ENCODE data around the gene MYL11. TPM values are rescaled to one million over a fixed set of nuclear protein-coding genes. Genes with fewer than 3 reads are reported as not detected.
"Not testable (repeated sequence)": the region's sequence is repeated elsewhere in the genome, so short reads cannot be mapped to it uniquely, and the experiment has no call there.

Gene MYL11
- total and polyA plus RNA-seq, 12 donors, result 0.41 to 3.7 TPM; not detected in 10

DNA sequence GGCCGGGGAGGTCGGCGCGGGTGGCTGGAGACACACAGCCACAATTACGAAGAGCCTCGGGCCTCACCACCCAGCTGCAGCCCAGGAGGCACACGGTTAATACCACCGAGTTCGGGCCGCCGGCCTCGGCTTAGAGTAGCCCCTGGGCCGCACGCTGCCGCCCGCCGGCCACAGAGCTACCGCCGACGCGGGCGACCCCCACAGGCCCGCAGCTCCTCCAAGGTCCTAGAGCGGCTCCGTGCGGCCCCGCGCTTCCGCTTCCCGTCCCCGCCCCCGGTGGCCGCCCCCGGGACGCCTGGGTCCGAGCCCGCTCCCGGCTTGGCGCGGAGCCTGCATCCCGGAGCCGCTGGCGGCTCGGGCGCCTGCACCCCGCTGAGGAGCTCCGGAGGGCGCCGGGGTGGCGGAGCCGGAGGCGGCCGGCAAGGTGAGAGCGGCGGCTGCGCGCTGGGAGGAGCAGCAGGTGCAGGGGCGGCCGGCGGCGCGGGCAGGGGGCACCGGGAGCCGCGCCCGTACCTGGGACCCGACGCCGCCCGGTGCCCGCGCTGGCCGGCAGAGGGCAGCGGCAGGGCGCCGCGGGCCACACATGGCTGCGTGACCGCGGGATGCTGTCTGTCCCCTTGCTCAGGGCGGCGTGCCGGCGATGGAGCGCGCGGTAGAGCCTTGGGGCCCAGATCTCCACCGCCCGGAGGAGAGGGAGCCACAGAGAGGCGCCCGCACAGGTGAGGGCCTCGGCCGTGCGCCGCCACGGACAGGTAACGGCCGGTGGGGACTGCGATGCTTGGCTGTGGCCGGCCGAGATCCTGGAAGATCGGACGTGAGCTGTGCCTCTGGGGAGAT, 20.8 kb downstream of the MYL11 start, which contains the start of gene ZNF48:
TSS of gene ZNF48 (plus strand) at position 266 of the 837 bp plus-strand sequence. CDS start at position 641, 375 bp downstream.
- Histone ChIP-seq H3K27ac (peak within 1 kb of the TSS; percentile 60 to 93 (median 87)), H3K9me3 (no peaks in the 10 kb centered on the region), H3K36me3 (peaks cover 0 to 19% (median 7%) of the 10 kb centered on the region in 9 donors), H3K27me3 (no peaks in the 10 kb centered on the region), H3K4me3 (peak within 1 kb of the TSS; percentile 66 to 98 (median 84)), H3K4me1 (peaks cover 4 to 34% (median 27%) of the 10 kb centered on the region in 9 donors)
- 0% methylated on average over 76 to 102 of the region's 103 CpGs for WGBS, 2 donors
- DNase-seq (peak; percentile 88), ATAC-seq (peak; percentile 96 to 99 (median 98))
- intact Hi-C loops (cut with DNase I), result loop anchor here in 1 of 10 donors (5.0 kb wide), 1 partner anchor 38 kb away; the partner anchor contains the start of gene CD2BP2
- TF ChIP-seq CTCF (IDR thresholded peaks at IDR 0.05), result peak in 7 of 9 donors; percentile 18 to 51 (median 33)

GRCh38 chr16:30395992-30396585, 21.5 kb downstream of the MYL11 start:
- H3K4me1 ChIP-seq, result peaks cover 4 to 39% (median 32%) of the 10 kb centered on the region in 9 donors
- no peaks in the 10 kb centered on the region for H3K27me3 ChIP-seq
- peak overlapping the region; percentile 60 to 93 (median 87) for H3K27ac ChIP-seq
- H3K9me3 ChIP-seq, result no peaks in the 10 kb centered on the region
- H3K36me3 ChIP-seq, result peaks cover 0 to 19% (median 7%) of the 10 kb centered on the region in 9 donors
- intact Hi-C loops (cut with DNase I), result loop anchor here in 1 of 10 donors (5.0 kb wide), 1 partner anchor 39 kb away; the partner anchor contains the start of gene CD2BP2
- TF ChIP-seq CTCF (IDR thresholded peaks at IDR 0.05), result no peak
- H3K4me3 ChIP-seq, result peak overlapping the region; percentile 66 to 98 (median 84)
- WGBS, 2 donors, result 7 to 9% methylated on average over 13 of the region's 13 CpGs
- ATAC-seq, result no peak
- DNase-seq, result no peak

DNA sequence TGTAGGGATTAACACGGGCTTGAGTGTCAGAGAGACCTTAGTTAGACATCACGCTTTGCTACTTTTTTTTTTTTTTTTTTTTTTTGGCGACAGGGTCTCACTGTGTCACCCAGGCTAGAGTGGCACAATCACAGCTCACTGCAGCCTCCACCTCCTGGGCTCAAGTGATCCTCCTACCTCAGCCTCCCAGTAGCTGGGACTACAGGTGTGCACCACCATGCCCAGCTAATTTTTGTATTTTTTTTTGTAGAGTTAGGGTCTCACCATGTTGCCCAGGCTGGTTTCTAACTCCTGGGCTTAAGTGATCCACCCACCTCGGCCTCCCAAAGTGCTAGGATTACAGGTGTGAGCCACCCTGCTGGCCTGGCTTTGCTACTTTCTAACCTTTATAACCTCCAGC, 22.0 kb downstream of the MYL11 start:
- not testable (repeated sequence) for H3K27ac ChIP-seq, H3K27me3 ChIP-seq, H3K9me3 ChIP-seq, DNase-seq, ATAC-seq
- Histone ChIP-seq H3K4me1 (peaks cover 4 to 41% (median 33%) of the 10 kb centered on the region in 9 donors), H3K36me3 (peaks cover 0 to 19% (median 7%) of the 10 kb centered on the region in 9 donors), H3K4me3 (peak overlapping the region in 4 of 10 donors; percentile 80 to 98 (median 86))
- WGBS, 2 donors, result 80 to 83% methylated on average over 4 of the region's 4 CpGs
- intact Hi-C loops (cut with DNase I), result loop anchor here in 1 of 10 donors (5.0 kb wide), 1 partner anchor 39 kb away; the partner anchor contains the start of gene CD2BP2

DNA sequence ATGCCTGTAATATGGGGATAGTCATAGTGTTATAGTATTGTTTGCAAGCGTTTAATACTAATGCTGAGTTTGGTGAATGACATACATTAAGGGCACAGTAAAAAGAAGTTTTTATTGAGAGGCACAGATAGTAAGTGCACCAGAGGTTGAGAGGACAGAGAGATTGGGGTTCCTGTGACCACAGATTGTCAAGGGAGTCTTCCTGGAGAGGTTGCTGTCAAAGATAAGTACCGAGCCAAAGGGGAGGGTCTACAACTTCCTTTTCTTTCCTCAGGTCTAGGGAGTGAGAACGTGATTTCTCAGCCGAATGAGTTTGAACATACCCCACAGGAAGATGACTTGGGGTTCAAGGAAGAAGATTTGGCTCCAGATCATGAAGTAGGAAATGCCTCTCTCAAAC, 22.5 kb downstream of the MYL11 start:
- intact Hi-C loops (cut with DNase I), result loop anchor here in 1 of 10 donors (5.0 kb wide), 1 partner anchor 40 kb away; the partner anchor contains the start of gene CD2BP2
- peaks cover 4 to 41% (median 33%) of the 10 kb centered on the region in 9 donors for H3K4me1 ChIP-seq
- H3K36me3 ChIP-seq, result peaks cover 0 to 19% (median 7%) of the 10 kb centered on the region in 9 donors
- no peaks in the 10 kb centered on the region for H3K9me3 ChIP-seq
- WGBS, 2 donors, result 58 to 66% methylated on average over 4 of the region's 4 CpGs
- DNase-seq (no peak), ATAC-seq (no peak)
- H3K27me3 ChIP-seq, result no peaks in the 10 kb centered on the region
- no peak for TF ChIP-seq CTCF (IDR thresholded peaks at IDR 0.05)
- H3K27ac ChIP-seq, result no peak overlapping the region
- no peak overlapping the region for H3K4me3 ChIP-seq
